SK-N-SH treated with all-trans-retinoic acid at 6 μM for 48 hours (cell line): ENCODE measurements around the gene NPY5R.
A peak's percentile ranks its signal among the peaks of the same experiment; 100 is the strongest.

Source experiments
- ATAC-seq: fragments of 200-7000 bp; cut with Tn5 transposase; 3 replicates; pipeline ENCODE4 v1.9.1; 2020; ENCODE audit warnings: mild to moderate bottlenecking, moderate library complexity
- ARNTL ChIP-seq: fragments of 450-650 bp; formaldehyde crosslinking; IDR thresholded peaks from 2 replicates; pipeline ENCODE4 v1.5.0; 2020; ENCODE audit warnings: low read depth, mild to moderate bottlenecking, moderate library complexity, borderline replicate concordance
- BACH2 ChIP-seq: fragments of 250-450 bp; sonication (Bioruptor Pico); IDR thresholded peaks from 2 replicates; pipeline ENCODE4 v1.9.0; 2021; ENCODE audit warnings: mild to moderate bottlenecking, borderline replicate concordance
- CREB5 ChIP-seq: fragments of 250-450 bp; sonication (Bioruptor Pico); IDR thresholded peaks from 2 replicates; pipeline ENCODE4 v1.5.1; 2020; ENCODE audit warnings: low read depth, mild to moderate bottlenecking, moderate library complexity
- CSDC2 ChIP-seq: fragments of 250-450 bp; sonication (Bioruptor Pico); IDR thresholded peaks from 2 replicates; pipeline ENCODE4 v1.5.0; 2020; ENCODE audit warnings: mild to moderate bottlenecking, moderate library complexity
- CSRNP3 ChIP-seq: fragments of 250-450 bp; sonication (Bioruptor Pico); IDR thresholded peaks from 2 replicates; pipeline ENCODE4 v1.5.1; 2021; ENCODE audit warnings: mild to moderate bottlenecking, moderate library complexity
- ESRRG ChIP-seq: fragments of 250-450 bp; sonication (Bioruptor Pico); IDR thresholded peaks from 2 replicates; pipeline ENCODE4 v1.6.1; 2021; ENCODE audit warnings: mild to moderate bottlenecking
- GLIS3 ChIP-seq: fragments of 250-450 bp; sonication (Bioruptor Pico); IDR thresholded peaks from 2 replicates; pipeline ENCODE4 v1.5.0; 2020; ENCODE audit warnings: mild to moderate bottlenecking, moderate library complexity
- ISL1 ChIP-seq: fragments of 250-450 bp; sonication (Bioruptor Pico); IDR thresholded peaks from 2 replicates; pipeline ENCODE4 v2.1.2; 2022; ENCODE audit warnings: mild to moderate bottlenecking, moderate library complexity
- OSR1 ChIP-seq: fragments of 250-450 bp; sonication (Bioruptor Pico); IDR thresholded peaks from 2 replicates; pipeline ENCODE4 v1.8.0; 2022; ENCODE audit warnings: moderate library complexity, mild to moderate bottlenecking, inconsistent platforms
- POU6F1 ChIP-seq: fragments of 250-450 bp; sonication (Bioruptor Pico); IDR thresholded peaks from 2 replicates; pipeline ENCODE4 v1.8.0; 2021; ENCODE audit warnings: low read depth, mild to moderate bottlenecking, moderate library complexity, borderline replicate concordance
- PPARA ChIP-seq: fragments of 250-450 bp; sonication (Bioruptor Pico); IDR thresholded peaks from 2 replicates; pipeline ENCODE4 v1.5.0; 2020; ENCODE audit warnings: mild to moderate bottlenecking, borderline replicate concordance
- RARB ChIP-seq: fragments of 250-450 bp; sonication (Bioruptor Pico); IDR thresholded peaks from 2 replicates; pipeline ENCODE4 v1.8.0; 2021; ENCODE audit warnings: mild to moderate bottlenecking, moderate library complexity
- SNAI2 ChIP-seq: fragments of 250-450 bp; sonication (Bioruptor Pico); IDR thresholded peaks from 2 replicates; pipeline ENCODE4 v1.5.0; 2020; ENCODE audit warnings: mild to moderate bottlenecking, moderate library complexity
- TCF4 ChIP-seq: fragments of 250-450 bp; sonication (Bioruptor Pico); IDR thresholded peaks from 2 replicates; pipeline ENCODE4 v1.8.0; 2021; ENCODE audit warnings: mild to moderate bottlenecking, moderate library complexity, borderline replicate concordance
- TOX ChIP-seq: fragments of 250-450 bp; sonication (Bioruptor Pico); IDR thresholded peaks from 2 replicates; pipeline ENCODE4 v1.8.0; 2021; ENCODE audit warnings: mild to moderate bottlenecking, moderate library complexity, borderline replicate concordance
- TSHZ2 ChIP-seq: fragments of 250-450 bp; sonication (Bioruptor Pico); IDR thresholded peaks from 2 replicates; pipeline ENCODE4 v1.5.0; 2020; ENCODE audit warnings: mild to moderate bottlenecking, moderate library complexity
- ZC3H10 ChIP-seq: fragments of 250-450 bp; sonication (Bioruptor Pico); IDR thresholded peaks from 2 replicates; pipeline ENCODE4 v1.5.1; 2021; ENCODE audit warnings: mild to moderate bottlenecking, moderate library complexity
- ZFP3 ChIP-seq: fragments of 250-450 bp; sonication (Bioruptor Pico); IDR thresholded peaks from 2 replicates; pipeline ENCODE4 v1.5.0; 2020; ENCODE audit warnings: mild to moderate bottlenecking, moderate library complexity
- ZFP30 ChIP-seq: fragments of 450-650 bp; formaldehyde crosslinking; IDR thresholded peaks from 2 replicates; pipeline ENCODE4 v1.5.0; 2022; ENCODE audit warnings: mild to moderate bottlenecking, moderate library complexity
- ZNF565 ChIP-seq: fragments of 450-650 bp; formaldehyde crosslinking; conservative IDR thresholded peaks from 2 replicates; pipeline ENCODE4 v1.5.0; 2020; ENCODE audit warnings: low read depth, mild to moderate bottlenecking, moderate library complexity
- ZNF70 ChIP-seq: fragments of 450-650 bp; formaldehyde crosslinking; IDR thresholded peaks from 2 replicates; pipeline ENCODE4 v1.5.0; 2020; ENCODE audit warnings: mild to moderate bottlenecking, moderate library complexity
- ZNF8 ChIP-seq: fragments of 450-650 bp; formaldehyde crosslinking; IDR thresholded peaks from 2 replicates; pipeline ENCODE4 v1.5.0; 2020; ENCODE audit warnings: mild to moderate bottlenecking, moderate library complexity

The NPY5R gene

GRCh38 chr4:163344147-163345125 lies 744 bp downstream of the NPY5R start:
- TF ChIP-seq RARB (CRISPR knock-in tag) (no peak), GLIS3 (CRISPR knock-in tag) (no peak), ZFP3 (CRISPR knock-in tag) (no peak), ARNTL (CRISPR knock-in tag) (no peak), ZC3H10 (no peak), PPARA (CRISPR knock-in tag) (no peak)
- peak; percentile 62 for ATAC-seq

- ATAC-seq, result no peak
- no peak for TF ChIP-seq PPARA (CRISPR knock-in tag)
- no peak for TF ChIP-seq TOX (CRISPR knock-in tag)
- TF ChIP-seq ESRRG (CRISPR knock-in tag), result no peak
- TF ChIP-seq POU6F1, result no peak
- no peak for TF ChIP-seq OSR1 (CRISPR knock-in tag)
- no peak for TF ChIP-seq ZNF8 (CRISPR knock-in tag)
- TF ChIP-seq CSDC2 (CRISPR knock-in tag), result no peak
- no peak for TF ChIP-seq ZNF70 (CRISPR knock-in tag)
- no peak for TF ChIP-seq TCF4 (CRISPR knock-in tag)
These were observed 7.0 kb downstream of the NPY5R start for GRCh38 chr4:163350672-163351071.

- TF ChIP-seq ISL1, result no peak
- TF ChIP-seq CSRNP3 (CRISPR knock-in tag), result no peak
- TF ChIP-seq ZFP3 (CRISPR knock-in tag), result no peak
- no peak for TF ChIP-seq SNAI2 (CRISPR knock-in tag)
- no peak for TF ChIP-seq OSR1 (CRISPR knock-in tag)
- no peak for TF ChIP-seq ZNF8 (CRISPR knock-in tag)
- TF ChIP-seq CREB5, result no peak
- TF ChIP-seq ZC3H10, result no peak
- ATAC-seq, result no peak
These were observed 9.4 kb downstream of the NPY5R start for GRCh38 chr4:163353054-163353453.

GRCh38 chr4:163356104-163356503 lies 12.4 kb downstream of the NPY5R start:
- TF ChIP-seq CREB5 (no peak), POU6F1 (no peak), ZFP30 (CRISPR knock-in tag) (no peak), BACH2 (CRISPR knock-in tag) (no peak), ARNTL (CRISPR knock-in tag) (no peak), TSHZ2 (CRISPR knock-in tag) (no peak), PPARA (CRISPR knock-in tag) (no peak), OSR1 (CRISPR knock-in tag) (no peak), ESRRG (CRISPR knock-in tag) (no peak), CSRNP3 (CRISPR knock-in tag) (no peak), RARB (CRISPR knock-in tag) (no peak), ZNF565 (CRISPR knock-in tag) (no peak), ZNF8 (CRISPR knock-in tag) (no peak), ZFP3 (CRISPR knock-in tag) (no peak), TOX (CRISPR knock-in tag) (no peak)
- no peak for ATAC-seq
